BE2C (cell line): ENCODE results near the gene PRDM16.

ENCODE experiments used
- DNase-seq: peaks from one replicate; pipeline ENCODE4 v3.0.0-alpha.2; 2020
- H3K27me3 ChIP-seq: fragments of 250-450 bp; sonication (Bioruptor Pico); 2 replicates; pipeline ENCODE4 v1.5.1; 2020; ENCODE audit warnings: mild to moderate bottlenecking
- H3K36me3 ChIP-seq: fragments of 250-450 bp; sonication (Bioruptor Pico); 2 replicates; pipeline ENCODE4 v1.5.1; 2020; ENCODE audit warnings: mild to moderate bottlenecking
- H3K4me1 ChIP-seq: fragments of 250-450 bp; sonication (Bioruptor Pico); 2 replicates; pipeline ENCODE4 v1.5.1; 2020
- H3K4me3 ChIP-seq: 2 replicates; pipeline ENCODE4 v1.5.1; 2011; ENCODE audit warnings: low read depth, low read length
- H3K9me3 ChIP-seq: fragments of 250-450 bp; sonication (Bioruptor Pico); 2 replicates; pipeline ENCODE4 v1.5.1; 2020
- TF ChIP-seq, protein P1 (sequence below): IDR thresholded peaks from 2 replicates; pipeline ENCODE4 v1.5.1; 2012; ENCODE audit warnings: mild to moderate bottlenecking, low read depth, low read length

The PRDM16 gene

DNA sequence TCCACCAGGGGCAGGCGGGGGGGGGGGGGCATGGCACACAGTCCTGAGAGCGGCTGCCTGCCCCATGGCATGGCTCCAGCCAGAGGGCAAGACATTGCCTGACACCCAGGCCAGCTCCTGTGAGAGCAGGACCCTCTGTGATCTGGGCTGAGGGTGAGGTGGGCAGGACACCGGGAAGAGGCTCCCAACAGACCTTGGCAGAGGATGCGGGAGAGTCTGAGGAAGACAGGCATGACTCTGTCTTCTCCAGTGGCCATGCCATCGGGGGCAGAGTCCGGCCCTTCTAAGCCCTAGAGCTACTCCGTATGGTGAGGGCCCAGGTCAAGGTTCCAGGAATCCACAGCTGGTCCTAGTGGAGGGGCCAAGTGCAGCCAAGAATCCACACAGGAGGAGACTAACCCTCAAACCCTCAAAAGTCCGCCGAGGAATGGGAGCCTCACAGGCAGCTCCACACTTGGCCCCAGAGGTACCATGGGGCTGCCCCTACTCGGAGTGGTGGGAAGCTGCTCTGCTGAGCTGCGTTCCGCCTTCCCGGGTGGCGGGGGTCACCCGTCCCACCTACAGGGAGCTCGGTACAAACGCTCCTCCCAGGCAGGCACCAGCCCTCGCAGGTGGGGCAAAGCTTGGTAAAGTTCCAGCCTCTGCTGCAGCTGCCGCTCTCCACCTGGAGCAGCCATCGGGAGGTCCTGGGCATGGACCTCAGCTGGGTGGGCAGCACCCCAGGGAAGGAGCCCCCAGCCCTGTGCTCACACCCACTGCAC is 41.2 kb upstream of the PRDM16 start:
- no peak overlapping the region for H3K4me3 ChIP-seq
- no peaks in the 10 kb centered on the region for H3K9me3 ChIP-seq
- TF ChIP-seq, protein P1, sequence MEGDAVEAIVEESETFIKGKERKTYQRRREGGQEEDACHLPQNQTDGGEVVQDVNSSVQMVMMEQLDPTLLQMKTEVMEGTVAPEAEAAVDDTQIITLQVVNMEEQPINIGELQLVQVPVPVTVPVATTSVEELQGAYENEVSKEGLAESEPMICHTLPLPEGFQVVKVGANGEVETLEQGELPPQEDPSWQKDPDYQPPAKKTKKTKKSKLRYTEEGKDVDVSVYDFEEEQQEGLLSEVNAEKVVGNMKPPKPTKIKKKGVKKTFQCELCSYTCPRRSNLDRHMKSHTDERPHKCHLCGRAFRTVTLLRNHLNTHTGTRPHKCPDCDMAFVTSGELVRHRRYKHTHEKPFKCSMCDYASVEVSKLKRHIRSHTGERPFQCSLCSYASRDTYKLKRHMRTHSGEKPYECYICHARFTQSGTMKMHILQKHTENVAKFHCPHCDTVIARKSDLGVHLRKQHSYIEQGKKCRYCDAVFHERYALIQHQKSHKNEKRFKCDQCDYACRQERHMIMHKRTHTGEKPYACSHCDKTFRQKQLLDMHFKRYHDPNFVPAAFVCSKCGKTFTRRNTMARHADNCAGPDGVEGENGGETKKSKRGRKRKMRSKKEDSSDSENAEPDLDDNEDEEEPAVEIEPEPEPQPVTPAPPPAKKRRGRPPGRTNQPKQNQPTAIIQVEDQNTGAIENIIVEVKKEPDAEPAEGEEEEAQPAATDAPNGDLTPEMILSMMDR = no peak
- no peaks in the 10 kb centered on the region for H3K36me3 ChIP-seq
- peaks cover 33% of the 10 kb centered on the region for H3K27me3 ChIP-seq
- DNase-seq = no peak
- no peaks in the 10 kb centered on the region for H3K4me1 ChIP-seq

DNA sequence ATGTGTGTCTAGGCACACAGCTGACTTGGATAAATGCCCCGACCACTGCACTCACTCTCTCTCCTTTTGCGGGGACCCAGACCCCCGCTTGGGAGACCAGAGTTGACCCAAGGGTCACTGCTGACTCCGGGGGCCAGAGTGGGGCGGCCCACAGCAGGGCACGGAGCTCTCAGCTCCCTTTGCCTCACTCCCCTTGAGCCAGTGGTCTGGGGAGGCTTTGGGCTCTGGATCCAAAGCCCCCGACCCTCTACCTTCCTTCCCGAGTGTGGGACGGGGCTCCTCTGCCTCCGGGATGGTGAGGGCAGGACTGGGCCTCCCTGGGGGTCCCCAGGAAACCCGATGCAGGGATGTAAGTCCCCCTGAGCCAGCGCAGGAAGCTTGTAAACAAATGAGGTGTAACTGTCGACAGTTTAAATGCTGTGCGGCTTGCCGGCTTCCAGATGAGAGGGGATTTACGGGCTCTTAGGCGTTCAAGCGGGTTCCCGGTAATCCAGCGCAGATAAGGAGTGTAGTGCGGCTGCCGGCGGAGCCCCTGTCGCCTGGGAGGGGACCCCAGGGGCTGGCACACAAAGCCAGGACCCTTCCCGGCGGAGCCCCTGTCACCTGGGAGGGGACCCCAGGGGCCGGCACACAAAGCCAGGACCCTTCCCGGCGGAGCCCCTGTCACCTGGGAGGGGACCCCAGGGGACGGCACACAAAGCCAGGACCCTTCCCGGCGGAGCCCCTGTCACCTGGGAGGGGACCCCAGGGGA is 40.3 kb upstream of the PRDM16 start:
- H3K36me3 ChIP-seq = no peaks in the 10 kb centered on the region
- H3K4me1 ChIP-seq = no peaks in the 10 kb centered on the region
- H3K4me3 ChIP-seq = no peak overlapping the region
- TF ChIP-seq, protein P1 = no peak
- H3K27me3 ChIP-seq = peaks cover 33% of the 10 kb centered on the region
- no peak for DNase-seq
- H3K9me3 ChIP-seq = no peaks in the 10 kb centered on the region

DNA sequence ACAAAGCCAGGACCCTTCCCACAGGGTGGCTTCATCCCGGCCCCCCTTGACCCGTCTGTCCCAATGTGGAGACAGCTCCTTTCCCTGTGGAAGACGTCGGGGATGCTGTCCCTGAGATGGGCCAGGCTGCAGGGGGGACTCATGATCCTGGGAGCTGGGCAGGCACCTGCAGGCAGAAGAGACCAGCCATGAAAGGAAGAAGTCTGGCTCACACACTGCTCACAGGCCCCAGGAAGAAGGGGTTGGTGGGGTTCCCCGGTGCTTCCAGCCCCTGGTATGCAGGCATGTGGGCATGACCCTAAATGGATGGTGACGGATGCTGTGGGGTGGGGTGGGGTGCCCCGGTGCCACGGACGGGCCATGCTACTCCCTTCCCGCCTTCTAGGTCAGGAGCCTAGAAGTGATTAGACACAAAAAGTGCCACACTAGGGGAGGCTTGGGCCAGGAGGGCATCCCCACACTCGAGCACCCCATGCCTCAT is 39.5 kb upstream of the PRDM16 start:
- no peak for DNase-seq
- Histone ChIP-seq H3K9me3 (no peaks in the 10 kb centered on the region), H3K27me3 (peaks cover 33% of the 10 kb centered on the region), H3K36me3 (no peaks in the 10 kb centered on the region), H3K4me1 (no peaks in the 10 kb centered on the region), H3K4me3 (no peak overlapping the region)
- TF ChIP-seq, protein P1 = no peak

DNA sequence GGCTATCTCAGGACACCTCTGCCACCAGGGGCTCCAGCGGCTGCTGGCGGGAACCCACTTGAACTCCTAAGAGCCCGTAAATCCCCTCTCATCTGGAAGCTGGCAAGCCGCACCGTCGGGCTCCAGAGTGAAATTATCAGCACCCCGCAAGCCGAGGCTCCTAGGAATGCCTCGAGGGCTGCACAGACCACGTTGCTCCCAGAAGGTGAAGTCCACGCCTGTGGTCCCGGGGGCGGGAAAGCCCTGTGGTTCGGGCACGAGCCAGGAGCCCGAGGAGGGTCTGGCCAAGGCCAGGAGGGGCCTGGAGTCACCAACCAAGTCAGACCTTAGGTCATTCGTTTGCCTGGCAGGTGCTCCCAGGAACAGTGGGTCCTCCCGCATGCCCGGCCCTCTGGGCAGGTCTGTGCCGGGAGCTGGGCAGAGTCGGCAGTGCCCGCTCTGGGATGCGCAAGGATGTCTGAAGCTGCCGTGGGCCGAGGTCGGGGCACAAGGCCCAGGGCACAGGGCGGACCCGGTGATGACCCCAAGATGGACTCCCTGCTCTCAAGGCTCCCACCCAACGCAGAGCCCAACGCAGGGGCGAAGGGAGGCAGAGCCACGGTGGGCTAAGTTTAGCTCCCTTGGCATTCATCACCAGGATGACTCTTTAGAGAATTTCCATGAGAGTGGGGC is 38.9 kb upstream of the PRDM16 start:
- Histone ChIP-seq H3K27me3 (peaks cover 33% of the 10 kb centered on the region), H3K4me3 (no peak overlapping the region), H3K9me3 (no peaks in the 10 kb centered on the region), H3K36me3 (no peaks in the 10 kb centered on the region), H3K4me1 (no peaks in the 10 kb centered on the region)
- DNase-seq = no peak
- TF ChIP-seq, protein P1 = no peak

DNA sequence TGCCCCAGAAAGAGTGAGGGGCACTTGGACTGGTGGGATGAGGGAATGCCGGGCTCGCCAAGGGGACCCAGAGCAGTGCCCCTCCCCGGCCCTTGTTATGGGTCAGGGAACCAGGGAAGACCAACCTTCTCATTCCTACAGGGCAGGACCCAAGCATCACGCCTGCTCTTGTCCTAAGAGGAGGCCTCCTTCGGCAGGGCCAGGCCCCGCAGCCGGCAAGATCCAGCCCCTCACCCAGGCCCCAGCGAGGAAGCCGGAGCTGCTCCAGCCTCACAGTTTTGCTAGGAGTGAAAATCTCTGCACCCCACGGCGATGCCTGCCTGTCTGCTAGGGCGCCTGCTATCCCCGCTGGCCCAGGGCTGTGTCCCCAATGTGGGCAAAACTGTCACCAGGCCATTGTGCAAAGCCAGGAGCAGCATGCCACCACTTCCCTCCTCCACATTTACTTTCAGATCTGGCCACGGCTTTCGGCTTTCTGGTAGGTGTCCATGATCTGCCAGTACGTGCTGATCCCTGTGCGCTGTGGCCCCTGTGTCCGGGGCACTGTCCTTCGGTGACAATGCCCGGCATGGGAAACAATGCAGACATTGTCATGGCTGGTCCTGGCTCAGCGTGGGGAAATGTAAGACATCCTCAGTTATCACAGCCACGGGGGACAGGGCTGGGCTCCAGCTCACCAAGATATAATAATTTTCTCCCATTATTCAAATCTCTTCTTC is 38.2 kb upstream of the PRDM16 start:
- TF ChIP-seq, protein P1 = no peak
- peaks cover 33% of the 10 kb centered on the region for H3K27me3 ChIP-seq
- no peaks in the 10 kb centered on the region for H3K4me1 ChIP-seq
- no peaks in the 10 kb centered on the region for H3K36me3 ChIP-seq
- DNase-seq = no peak
- no peaks in the 10 kb centered on the region for H3K9me3 ChIP-seq
- H3K4me3 ChIP-seq = no peak overlapping the region
